ENCODE measurements around the gene CRB2.

CRB2 gene

DNA sequence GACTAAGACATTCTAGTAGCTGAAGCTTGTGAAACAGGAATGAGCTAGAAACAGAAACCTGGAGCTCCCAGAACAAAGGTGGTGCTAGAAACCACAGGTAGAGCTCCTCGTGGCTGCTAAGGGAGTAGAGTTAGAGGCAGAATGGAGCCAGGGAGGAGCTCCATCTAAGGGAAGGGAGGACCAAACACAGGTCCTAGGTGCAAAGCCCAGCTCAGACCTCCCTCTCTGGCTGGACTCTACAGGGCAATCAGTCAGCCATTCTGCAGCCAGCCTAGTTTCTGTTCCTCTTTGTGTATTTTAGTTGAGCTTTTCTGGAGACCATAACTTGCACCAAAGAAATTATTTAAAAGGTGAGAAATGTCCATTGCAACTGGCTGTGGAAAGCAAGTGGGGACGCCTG lies 70.4 kb downstream of the CRB2 start:
- TF ChIP-seq, protein P1, sequence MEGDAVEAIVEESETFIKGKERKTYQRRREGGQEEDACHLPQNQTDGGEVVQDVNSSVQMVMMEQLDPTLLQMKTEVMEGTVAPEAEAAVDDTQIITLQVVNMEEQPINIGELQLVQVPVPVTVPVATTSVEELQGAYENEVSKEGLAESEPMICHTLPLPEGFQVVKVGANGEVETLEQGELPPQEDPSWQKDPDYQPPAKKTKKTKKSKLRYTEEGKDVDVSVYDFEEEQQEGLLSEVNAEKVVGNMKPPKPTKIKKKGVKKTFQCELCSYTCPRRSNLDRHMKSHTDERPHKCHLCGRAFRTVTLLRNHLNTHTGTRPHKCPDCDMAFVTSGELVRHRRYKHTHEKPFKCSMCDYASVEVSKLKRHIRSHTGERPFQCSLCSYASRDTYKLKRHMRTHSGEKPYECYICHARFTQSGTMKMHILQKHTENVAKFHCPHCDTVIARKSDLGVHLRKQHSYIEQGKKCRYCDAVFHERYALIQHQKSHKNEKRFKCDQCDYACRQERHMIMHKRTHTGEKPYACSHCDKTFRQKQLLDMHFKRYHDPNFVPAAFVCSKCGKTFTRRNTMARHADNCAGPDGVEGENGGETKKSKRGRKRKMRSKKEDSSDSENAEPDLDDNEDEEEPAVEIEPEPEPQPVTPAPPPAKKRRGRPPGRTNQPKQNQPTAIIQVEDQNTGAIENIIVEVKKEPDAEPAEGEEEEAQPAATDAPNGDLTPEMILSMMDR (IDR thresholded peaks at IDR 0.05), result no peak
- H3K27ac ChIP-seq, result no peak overlapping the region
- no peak overlapping the region for H3K4me3 ChIP-seq
- DNase-seq (ENCODE audit: low spot score), result no peak

Data from coronary artery (tissue), 2 donors.